K562 (cell line): ENCODE measurements around the gene MRPL4. TPM values are rescaled to one million over a fixed set of nuclear protein-coding genes. Genes with fewer than 3 reads are reported as not detected.

Experiments
- CAMTA2 ChIP-seq: fragments of 250-450 bp; sonication (Bioruptor Pico); conservative IDR thresholded peaks from 2 replicates; pipeline ENCODE4 v1.5.1; 2022
- CBX1 ChIP-seq: sonication (generic); IDR thresholded peaks from 2 replicates; pipeline ENCODE4 v1.6.1; 2016; ENCODE audit warnings: antibody characterized with exemption, low read depth, mild to moderate bottlenecking
- CCNT2 ChIP-seq: IDR thresholded peaks from 2 replicates; pipeline ENCODE4 v1.6.1; 2011; ENCODE audit warnings: borderline replicate concordance, low read depth, mild to moderate bottlenecking, moderate library complexity, mixed read lengths, low read length; ENCODE audit not compliant: insufficient read length; ENCODE audit errors: extremely low read depth
- CTBP1 ChIP-seq: fragments of 450-650 bp; IDR thresholded peaks from 2 replicates; pipeline ENCODE4 v1.6.1; 2016; ENCODE audit warnings: borderline replicate concordance
- GABPB2 ChIP-seq: fragments of 250-450 bp; sonication (Bioruptor Pico); conservative IDR thresholded peaks from 2 replicates; pipeline ENCODE4 v1.5.1; 2021; ENCODE audit warnings: mild to moderate bottlenecking
- LCOR ChIP-seq: sonication (generic); formaldehyde crosslinking; IDR thresholded peaks from 2 replicates; pipeline ENCODE4 v1.8.0; 2022; ENCODE audit warnings: mild to moderate bottlenecking, missing genetic modification reagents
- NR2C1 ChIP-seq, 2 experiments: fragments of 450-650 bp; IDR thresholded peaks; 2 replicates each; pipeline ENCODE4 v1.6.1; 2017; ENCODE audit warnings: mild to moderate bottlenecking in 2 of 2, antibody characterized with exemption in 1 of 2, inconsistent platforms in 1 of 2, missing compliant biosample characterization in 1 of 2, missing genetic modification characterization in 1 of 2
- RBFOX2 ChIP-seq: fragments of 200-400 bp; formaldehyde crosslinking; IDR thresholded peaks from 2 replicates; pipeline ENCODE4 v1.6.1; 2017; ENCODE audit warnings: low read depth, mild to moderate bottlenecking, low read length, moderate library complexity
- RUNX1 ChIP-seq: sonication (generic); IDR thresholded peaks from 2 replicates; pipeline ENCODE4 v1.6.1; 2016; ENCODE audit warnings: antibody characterized with exemption, low read depth
- SMARCB1 ChIP-seq: IDR thresholded peaks from 2 replicates; pipeline ENCODE4 v1.6.1; 2011; ENCODE audit warnings: improper control_type of control experiment, low read depth; ENCODE audit not compliant: insufficient read length
- ZNF133 ChIP-seq: fragments of 250-450 bp; sonication (Bioruptor Pico); IDR thresholded peaks from 2 replicates; pipeline ENCODE4 v1.4.0; 2020; ENCODE audit warnings: mild to moderate bottlenecking
- ZNF274 ChIP-seq: IDR thresholded peaks from 2 replicates; pipeline ENCODE4 v1.6.1; 2011; ENCODE audit warnings: low read depth, mild to moderate bottlenecking, low read length, moderate library complexity, borderline replicate concordance
- ZNF395 ChIP-seq: fragments of 200-800 bp; sonication (Bioruptor generic); IDR thresholded peaks from 2 replicates; pipeline ENCODE4 v1.6.1; 2017; ENCODE audit warnings: missing genetic modification characterization, missing compliant biosample characterization
- ZNF431 ChIP-seq: sonication (generic); formaldehyde crosslinking; IDR thresholded peaks from 2 replicates; pipeline ENCODE4 v1.8.0; 2022; ENCODE audit warnings: mild to moderate bottlenecking, missing genetic modification reagents
- polyA plus RNA-seq, 8 experiments: library from polyadenylated mRNA; depleted of rRNA in 4 of 8; stranded (reverse) in 5 of 8; unstranded in 3 of 8; fragments of >200 nt; fragmentation: Nextera tagmentation in 2 of 8; fragmentation: Illumina TruSeq in 1 of 8; extraction: Ambion mirVana in 2 of 8; extraction: Trizol in 1 of 8; gene quantifications; 2 replicates each; pipeline versions ENCODE4 v1.2.1 to v1.2.3, GENCODE V29; 2011 to 2014; ENCODE audit warnings: inconsistent platforms in 1 of 8, missing spikeins in 1 of 8
- total RNA-seq, 7 experiments: library from RNA; depleted of rRNA in 6 of 7; stranded (reverse); fragments of >200 nt in 6 of 7; fragmentation: Illumina TruSeq in 2 of 7; extraction: Trizol in 2 of 7; gene quantifications; 2 replicates each; pipeline versions ENCODE4 v1.2.1 to v1.2.3, GENCODE V29; 2011 to 2021; ENCODE audit warnings: low replicate concordance in 1 of 7
- TF ChIP-seq, protein P1 (sequence below): fragments of 450-650 bp; IDR thresholded peaks from 2 replicates; pipeline ENCODE4 v1.6.1; 2016; ENCODE audit warnings: borderline replicate concordance
- TF ChIP-seq, protein P2 (sequence below): fragments of 450-650 bp; formaldehyde crosslinking; IDR thresholded peaks from 2 replicates; pipeline ENCODE4 v1.4.0; 2020; ENCODE audit warnings: mild to moderate bottlenecking, moderate library complexity
- TF ChIP-seq, protein P3 (sequence below): IDR thresholded peaks from 3 replicates; pipeline ENCODE4 v1.6.1; 2011; ENCODE audit warnings: borderline replicate concordance, mild to moderate bottlenecking, moderate library complexity; ENCODE audit not compliant: insufficient read length; ENCODE audit errors: extremely low read depth
- TF ChIP-seq, protein P4 (sequence below): fragments of 250-450 bp; sonication (Bioruptor Pico); IDR thresholded peaks from 2 replicates; pipeline ENCODE4 v1.9.0; 2021; ENCODE audit warnings: mild to moderate bottlenecking
- TF ChIP-seq, protein P5 (sequence below): IDR thresholded peaks from 2 replicates; pipeline ENCODE4 v1.6.1; 2011; ENCODE audit not compliant: insufficient read length; ENCODE audit errors: extremely low read depth

The MRPL4 gene
- total and polyA plus RNA-seq, 9 of the 15 experiments (the other 6 are each of a cell fraction or from before 2014, with no cell fraction given) = 1.4 to 239 (median 64.9) TPM

GRCh38 chr19:10305139-10305806 lies 53.3 kb downstream of the MRPL4 start (continued):
- TF ChIP-seq, protein P1, sequence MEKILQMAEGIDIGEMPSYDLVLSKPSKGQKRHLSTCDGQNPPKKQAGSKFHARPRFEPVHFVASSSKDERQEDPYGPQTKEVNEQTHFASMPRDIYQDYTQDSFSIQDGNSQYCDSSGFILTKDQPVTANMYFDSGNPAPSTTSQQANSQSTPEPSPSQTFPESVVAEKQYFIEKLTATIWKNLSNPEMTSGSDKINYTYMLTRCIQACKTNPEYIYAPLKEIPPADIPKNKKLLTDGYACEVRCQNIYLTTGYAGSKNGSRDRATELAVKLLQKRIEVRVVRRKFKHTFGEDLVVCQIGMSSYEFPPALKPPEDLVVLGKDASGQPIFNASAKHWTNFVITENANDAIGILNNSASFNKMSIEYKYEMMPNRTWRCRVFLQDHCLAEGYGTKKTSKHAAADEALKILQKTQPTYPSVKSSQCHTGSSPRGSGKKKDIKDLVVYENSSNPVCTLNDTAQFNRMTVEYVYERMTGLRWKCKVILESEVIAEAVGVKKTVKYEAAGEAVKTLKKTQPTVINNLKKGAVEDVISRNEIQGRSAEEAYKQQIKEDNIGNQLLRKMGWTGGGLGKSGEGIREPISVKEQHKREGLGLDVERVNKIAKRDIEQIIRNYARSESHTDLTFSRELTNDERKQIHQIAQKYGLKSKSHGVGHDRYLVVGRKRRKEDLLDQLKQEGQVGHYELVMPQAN = no peak
- TF ChIP-seq, protein P2, sequence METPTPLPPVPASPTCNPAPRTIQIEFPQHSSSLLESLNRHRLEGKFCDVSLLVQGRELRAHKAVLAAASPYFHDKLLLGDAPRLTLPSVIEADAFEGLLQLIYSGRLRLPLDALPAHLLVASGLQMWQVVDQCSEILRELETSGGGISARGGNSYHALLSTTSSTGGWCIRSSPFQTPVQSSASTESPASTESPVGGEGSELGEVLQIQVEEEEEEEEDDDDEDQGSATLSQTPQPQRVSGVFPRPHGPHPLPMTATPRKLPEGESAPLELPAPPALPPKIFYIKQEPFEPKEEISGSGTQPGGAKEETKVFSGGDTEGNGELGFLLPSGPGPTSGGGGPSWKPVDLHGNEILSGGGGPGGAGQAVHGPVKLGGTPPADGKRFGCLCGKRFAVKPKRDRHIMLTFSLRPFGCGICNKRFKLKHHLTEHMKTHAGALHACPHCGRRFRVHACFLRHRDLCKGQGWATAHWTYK (CRISPR knock-in tag) = no peak
- TF ChIP-seq ZNF133 (CRISPR knock-in tag) (no peak), ZNF274 (no peak), LCOR (CRISPR knock-in tag) (no peak), RUNX1 (no peak), NR2C1 (IDR thresholded peaks at IDR 0.05) (peak; percentile 99), NR2C1 (tag; IDR thresholded peaks at IDR 0.05) (peak; percentile 99), RBFOX2 (peak; percentile 49), SMARCB1 (no peak), CAMTA2 (CRISPR knock-in tag) (no peak), ZNF395 (no peak), GABPB2 (CRISPR knock-in tag) (no peak), CTBP1 (no peak), CBX1 (no peak), ZNF431 (CRISPR knock-in tag) (no peak), CCNT2 (no peak)
- TF ChIP-seq, protein P3, sequence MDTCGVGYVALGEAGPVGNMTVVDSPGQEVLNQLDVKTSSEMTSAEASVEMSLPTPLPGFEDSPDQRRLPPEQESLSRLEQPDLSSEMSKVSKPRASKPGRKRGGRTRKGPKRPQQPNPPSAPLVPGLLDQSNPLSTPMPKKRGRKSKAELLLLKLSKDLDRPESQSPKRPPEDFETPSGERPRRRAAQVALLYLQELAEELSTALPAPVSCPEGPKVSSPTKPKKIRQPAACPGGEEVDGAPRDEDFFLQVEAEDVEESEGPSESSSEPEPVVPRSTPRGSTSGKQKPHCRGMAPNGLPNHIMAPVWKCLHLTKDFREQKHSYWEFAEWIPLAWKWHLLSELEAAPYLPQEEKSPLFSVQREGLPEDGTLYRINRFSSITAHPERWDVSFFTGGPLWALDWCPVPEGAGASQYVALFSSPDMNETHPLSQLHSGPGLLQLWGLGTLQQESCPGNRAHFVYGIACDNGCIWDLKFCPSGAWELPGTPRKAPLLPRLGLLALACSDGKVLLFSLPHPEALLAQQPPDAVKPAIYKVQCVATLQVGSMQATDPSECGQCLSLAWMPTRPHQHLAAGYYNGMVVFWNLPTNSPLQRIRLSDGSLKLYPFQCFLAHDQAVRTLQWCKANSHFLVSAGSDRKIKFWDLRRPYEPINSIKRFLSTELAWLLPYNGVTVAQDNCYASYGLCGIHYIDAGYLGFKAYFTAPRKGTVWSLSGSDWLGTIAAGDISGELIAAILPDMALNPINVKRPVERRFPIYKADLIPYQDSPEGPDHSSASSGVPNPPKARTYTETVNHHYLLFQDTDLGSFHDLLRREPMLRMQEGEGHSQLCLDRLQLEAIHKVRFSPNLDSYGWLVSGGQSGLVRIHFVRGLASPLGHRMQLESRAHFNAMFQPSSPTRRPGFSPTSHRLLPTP = no peak
- TF ChIP-seq, protein P4, sequence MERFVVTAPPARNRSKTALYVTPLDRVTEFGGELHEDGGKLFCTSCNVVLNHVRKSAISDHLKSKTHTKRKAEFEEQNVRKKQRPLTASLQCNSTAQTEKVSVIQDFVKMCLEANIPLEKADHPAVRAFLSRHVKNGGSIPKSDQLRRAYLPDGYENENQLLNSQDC = no peak
- TF ChIP-seq, protein P5, sequence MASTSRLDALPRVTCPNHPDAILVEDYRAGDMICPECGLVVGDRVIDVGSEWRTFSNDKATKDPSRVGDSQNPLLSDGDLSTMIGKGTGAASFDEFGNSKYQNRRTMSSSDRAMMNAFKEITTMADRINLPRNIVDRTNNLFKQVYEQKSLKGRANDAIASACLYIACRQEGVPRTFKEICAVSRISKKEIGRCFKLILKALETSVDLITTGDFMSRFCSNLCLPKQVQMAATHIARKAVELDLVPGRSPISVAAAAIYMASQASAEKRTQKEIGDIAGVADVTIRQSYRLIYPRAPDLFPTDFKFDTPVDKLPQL = no peak
